Activated CD4-positive, alpha-beta T cell treated with anti-CD3 and anti-CD28 coated beads, Interleukin-2, Interleukin-4, amounts not matched to agents 100 ng/mL and 50 ng/mL, durations not matched to agents 16 hours and 8 hours (primary cell): ENCODE results near the gene EIF3I.
"Not testable (repeated sequence)": the region's sequence is repeated elsewhere in the genome, so short reads cannot be mapped to it uniquely, and the experiment has no call there.

Experiments used
- DNase-seq: peaks from one replicate; pipeline ENCODE4 v3.0.0-alpha.2; 2020; ENCODE audit warnings: low spot score

The EIF3I gene

GRCh38 chr1:32232558-32233304 lies 10.5 kb downstream of the EIF3I start:
- no peak for DNase-seq

DNA sequence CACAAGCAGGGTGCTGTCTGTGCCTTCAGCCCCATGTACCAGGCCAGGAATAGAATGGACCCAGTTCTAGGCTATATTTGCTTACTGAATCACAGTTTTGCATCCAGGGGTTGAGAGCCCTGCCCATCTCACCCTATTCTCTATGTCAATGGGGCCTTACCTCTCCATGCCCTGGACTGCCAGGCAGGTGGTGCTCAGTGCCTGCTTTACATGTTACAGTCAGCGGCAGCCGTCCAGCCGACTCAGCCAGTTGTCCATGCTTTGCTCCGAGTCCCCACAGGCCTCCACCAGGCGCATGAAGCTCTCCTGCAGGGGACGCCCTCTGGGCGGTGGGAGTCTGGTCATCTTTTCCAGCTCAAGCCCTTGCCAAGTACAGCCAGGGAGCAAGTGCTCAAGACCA lies 12.6 kb downstream of the EIF3I start:
- DNase-seq, result no peak

GRCh38 chr1:32239337-32239736 lies 17.1 kb downstream of the EIF3I start:
- no peak for DNase-seq

- DNase-seq, result no peak
Measured at GRCh38 chr1:32239790-32240139, 17.6 kb downstream of the EIF3I start.

DNA sequence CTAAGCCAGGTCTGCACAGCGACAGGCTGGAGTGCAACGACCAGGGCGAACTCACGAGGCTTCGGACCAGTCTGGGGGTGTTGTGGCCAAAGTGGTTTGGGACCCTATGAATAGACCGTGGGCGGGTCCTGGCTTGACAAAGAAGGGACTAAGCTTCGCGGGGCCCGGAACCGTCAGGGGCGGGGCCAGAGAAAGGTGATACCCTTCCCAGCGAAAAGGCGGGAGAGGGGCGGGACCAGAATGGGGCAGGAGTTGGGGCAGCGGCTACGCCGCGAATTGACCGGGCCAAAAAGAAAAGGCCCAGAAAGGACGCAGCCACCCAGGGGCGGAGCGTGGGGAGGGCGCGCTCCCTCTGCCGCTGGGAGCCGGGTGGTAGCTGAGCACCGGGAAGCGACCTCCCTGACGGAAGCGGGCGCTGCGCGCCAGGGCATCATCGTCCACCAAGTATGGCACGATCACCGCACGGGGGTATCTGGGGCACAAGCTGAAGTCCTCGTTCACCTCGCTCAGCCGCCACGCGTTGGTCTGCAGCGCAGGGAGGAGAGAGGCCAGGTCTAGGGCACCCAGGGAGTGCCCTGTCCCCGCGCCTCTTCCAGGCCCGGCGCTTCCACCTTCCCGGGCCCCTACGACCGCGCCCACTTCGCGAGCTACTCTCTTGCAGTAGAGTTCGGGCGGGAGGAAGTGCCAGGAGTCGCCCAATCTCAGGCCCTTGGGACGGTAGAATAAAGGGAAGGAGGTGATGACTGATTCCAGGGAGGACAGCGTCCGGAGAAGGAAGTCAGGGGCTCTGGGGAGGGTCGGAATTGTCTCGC lies 18.1 kb downstream of the EIF3I start:
- no peak for DNase-seq

DNA sequence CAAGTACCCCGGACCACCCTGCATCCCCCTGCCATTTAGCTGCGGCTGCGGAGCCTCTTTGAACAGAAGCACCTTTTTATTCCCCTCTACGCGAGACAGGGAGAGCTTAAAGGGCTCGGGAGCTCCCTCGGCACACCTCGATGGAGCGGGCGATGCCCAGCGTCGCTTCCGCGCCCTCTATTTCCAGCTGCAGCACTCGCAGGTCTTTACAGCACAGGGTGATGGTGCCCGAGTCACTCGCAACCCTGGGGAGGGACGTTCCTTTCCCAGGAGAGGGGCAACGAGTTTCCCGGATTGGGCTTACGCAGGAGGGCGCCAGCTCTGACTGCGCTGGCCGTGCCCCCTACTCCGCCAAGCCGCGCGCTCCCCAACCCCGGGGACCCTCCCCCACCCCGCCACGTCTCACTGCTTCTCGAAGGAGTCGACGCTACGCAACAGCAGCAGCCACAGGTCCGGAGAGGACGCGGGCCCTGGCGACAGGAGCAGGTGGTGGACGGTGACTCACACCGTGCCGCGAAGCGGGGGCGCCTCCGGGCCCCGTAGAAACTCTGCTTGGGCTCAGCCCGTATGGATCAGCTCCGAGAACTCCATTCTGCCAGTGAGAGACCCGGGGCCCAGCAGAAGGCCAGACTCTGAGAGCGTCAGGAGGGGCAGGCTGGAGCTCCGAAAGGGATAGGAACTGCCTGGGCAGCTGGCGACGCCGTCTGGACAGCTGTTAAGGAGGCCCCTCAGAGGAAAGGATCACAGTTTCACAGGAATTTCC lies 19.0 kb downstream of the EIF3I start:
- DNase-seq, result no peak

DNA sequence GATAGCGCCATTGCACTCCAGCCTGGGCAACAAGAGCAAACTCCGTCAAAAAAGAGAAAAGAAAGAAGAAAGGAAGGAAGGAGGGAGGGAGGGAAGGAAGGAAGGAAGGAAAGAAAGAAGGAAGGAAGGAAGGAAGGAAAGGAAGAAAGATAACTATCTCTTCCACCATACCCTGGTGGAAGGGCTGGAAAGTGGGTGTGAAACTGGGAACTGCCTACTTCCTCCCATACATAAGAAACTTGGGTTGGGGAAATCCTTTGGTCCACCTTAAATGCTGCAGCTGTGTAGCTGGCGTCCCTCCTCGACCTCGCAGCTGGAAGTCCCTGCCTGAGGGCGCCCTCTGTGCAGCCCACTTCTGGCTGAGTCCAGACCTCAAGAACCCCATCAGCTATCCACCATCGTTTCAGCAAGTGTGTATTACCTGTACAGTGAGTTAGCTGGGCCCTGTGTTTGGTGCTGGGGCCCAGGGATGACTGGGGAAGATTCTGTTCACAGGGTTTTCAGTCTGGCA lies 20.2 kb downstream of the EIF3I start:
- no peak for DNase-seq

DNA sequence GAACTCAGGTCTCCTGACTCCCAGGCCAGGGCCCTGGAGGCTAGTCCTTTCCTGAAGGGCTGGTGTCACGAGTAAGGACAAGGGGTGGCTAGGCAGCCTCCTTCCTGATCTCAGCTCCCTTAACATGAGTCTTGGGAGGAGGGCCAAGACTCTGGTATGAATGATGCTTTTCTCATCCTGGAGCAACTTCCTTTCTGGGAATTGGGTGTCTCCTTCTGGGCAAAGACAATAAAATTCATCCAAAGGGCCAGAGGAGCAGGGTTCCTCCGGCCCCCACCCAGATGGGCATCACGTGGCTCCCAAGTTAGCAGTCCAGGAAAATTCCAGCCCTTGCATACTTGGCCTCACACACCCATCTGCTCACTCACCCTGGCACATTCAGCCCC lies 24.7 kb downstream of the EIF3I start, which contains the start of gene FAM167B:
FAM167B (plus strand) TSS at position 335 of the 386 bp plus-strand sequence. CDS start 200 bp downstream, outside the sequence.
- DNase-seq, result no peak

GRCh38 chr1:32247452-32247851 lies 25.2 kb downstream of the EIF3I start:
- DNase-seq, result no peak

DNA sequence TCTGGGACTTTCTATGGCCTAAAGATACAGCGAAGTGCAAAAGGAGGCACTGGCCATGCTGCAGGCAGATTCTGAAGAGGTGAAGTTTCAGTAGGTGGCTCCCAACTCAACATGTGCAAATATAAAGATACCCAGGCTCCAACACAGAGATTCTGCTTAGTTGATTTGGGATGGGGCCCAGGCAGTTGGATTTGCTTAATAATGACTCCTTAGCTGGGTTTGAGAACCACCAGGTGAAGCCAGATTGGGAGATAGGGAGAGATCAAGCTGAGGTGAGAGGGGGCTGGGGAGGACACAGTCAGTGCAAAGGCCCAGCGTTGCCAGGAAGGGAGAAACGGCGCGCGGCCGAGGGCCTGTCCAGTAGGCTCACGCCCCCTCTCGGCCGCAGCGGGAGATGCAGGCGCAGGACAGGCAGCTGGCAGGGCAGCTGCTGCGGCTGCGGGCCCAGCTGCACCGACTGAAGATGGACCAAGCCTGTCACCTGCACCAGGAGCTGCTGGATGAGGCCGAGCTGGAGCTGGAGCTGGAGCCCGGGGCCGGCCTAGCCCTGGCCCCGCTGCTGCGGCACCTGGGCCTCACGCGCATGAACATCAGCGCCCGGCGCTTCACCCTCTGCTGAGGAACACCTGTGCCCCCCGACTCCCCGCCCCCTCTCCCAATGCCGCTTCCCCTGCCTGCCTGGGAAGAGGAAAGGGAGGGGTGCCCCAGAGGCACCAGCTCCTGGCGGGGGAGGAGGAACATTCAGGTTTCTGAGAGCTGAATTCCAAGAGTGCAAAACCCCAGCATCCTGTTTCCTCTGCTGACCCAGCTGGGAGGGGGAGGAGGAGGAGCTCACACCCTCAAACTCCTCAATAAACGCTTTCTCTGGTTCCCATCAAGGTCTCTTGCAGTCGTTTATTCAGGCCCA lies 26.0 kb downstream of the EIF3I start:
- DNase-seq, result peak; percentile 90

DNA sequence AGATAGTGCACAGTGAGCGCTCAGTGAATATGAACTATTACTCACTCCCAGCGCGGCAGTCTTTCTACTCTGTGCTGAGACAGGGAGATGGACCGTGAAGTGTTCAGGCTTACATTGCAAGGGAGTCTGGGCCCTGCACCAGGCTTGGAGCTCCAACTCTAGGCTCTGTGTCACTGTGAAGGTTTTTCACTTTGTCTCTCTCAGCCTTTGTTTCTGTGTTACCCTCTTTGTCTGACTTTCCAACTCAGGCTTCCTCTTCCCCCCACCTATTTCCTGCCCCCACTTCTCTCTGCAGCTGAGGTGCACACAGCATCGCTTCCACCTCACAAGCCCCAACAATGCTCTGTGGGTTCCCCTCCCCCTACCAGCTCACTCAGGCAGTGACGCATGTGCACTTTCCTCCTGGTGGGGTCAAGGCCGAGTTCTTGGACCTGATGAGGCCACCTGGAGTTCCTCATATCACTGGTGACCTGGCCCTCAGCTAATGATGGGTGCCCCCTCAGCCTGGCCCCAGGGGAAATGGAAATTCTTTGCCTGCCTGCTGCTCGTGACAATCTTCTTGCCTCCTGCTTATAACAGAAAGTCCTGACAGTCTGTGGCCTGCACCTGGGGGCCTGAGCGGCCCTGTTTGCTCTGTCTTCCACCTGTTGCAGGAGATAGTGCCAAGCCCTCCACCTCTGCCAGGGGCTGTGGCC lies 27.8 kb downstream of the EIF3I start:
- peak; percentile 92 for DNase-seq

GRCh38 chr1:32250893-32251716 lies 28.9 kb downstream of the EIF3I start, which contains the start of gene LCK:
LCK (plus strand) TSS chr1:32251265; CDS start chr1:32274330, 23,065 bp downstream.
- peak; percentile 80 for DNase-seq

GRCh38 chr1:32255072-32256071 lies 33.2 kb downstream of the EIF3I start:
- DNase-seq, result peak; percentile 70

- peak; percentile 49 for DNase-seq
Measured at GRCh38 chr1:32256473-32257226, 34.4 kb downstream of the EIF3I start.

DNA sequence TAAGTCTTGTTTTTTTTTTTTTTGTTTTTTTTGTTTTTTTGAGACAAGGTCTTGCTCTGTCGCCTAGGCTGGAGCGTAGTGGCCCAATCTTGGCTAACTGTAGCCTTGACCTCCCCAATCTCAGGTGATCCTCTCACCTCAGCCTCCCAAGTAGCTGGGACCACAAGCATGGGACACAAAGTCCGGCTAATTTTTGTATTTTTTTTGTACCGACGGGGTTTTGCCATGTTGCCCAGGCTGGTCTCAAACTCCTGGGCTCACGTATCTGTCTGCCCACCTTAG lies 35.0 kb downstream of the EIF3I start:
- no peak for DNase-seq

DNA sequence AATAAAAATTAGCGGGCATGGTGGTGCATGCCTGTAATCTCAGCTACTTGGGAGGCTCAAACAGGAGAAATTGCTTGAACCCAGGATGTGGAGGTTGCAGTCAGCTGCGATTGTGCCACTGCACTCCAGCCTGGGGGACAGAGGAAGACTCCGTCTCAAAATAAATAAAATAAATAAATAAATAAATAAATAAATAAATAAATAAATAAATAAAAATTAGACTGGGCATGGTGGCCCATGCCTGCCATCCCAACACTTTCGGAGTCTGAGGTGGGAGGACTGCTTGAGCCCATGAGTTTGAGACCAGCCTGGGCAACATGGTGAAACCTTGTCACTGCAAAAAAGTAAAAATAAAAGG lies 41.0 kb downstream of the EIF3I start:
- not testable (repeated sequence) for DNase-seq

DNA sequence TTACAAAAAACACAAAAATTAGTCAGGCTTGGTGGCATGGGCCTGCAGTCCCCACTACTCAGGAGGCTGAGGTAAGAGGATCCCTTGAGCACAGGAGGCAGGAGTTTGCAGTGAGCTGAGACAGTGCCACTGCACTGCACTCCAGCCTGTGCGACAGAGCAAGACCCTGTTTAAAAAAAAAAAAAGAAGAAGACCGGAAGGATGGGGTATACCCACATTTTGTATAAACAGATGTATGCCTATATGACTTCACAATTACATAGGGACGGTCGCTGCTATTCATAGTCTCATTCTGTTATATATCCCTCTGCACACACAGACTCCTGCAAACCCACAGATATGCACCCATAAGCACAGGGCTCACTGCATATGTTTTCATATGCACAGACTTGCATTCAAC lies 41.5 kb downstream of the EIF3I start:
- DNase-seq, result no peak

- no peak for DNase-seq
Measured at GRCh38 chr1:32265846-32266245, 43.6 kb downstream of the EIF3I start.
